K562 (cell line): ENCODE data around the gene HECW1. TPM values are rescaled to one million over a fixed set of nuclear protein-coding genes. Genes with fewer than 3 reads are reported as not detected.

Experiments used
- ADNP ChIP-seq: fragments of 200-800 bp; sonication (Bioruptor generic); IDR thresholded peaks from 2 replicates; pipeline ENCODE4 v1.6.1; 2016; ENCODE audit warnings: missing genetic modification characterization, missing compliant biosample characterization
- CBX8 ChIP-seq: fragments of 200-600 bp; sonication (generic); IDR thresholded peaks from 2 replicates; pipeline ENCODE4 v1.6.1; 2012; ENCODE audit warnings: borderline replicate concordance, mixed run types, low read depth, mild to moderate bottlenecking, moderate library complexity, mixed read lengths, low read length, control low read depth, inconsistent platforms; ENCODE audit not compliant: poor library complexity, severe bottlenecking; ENCODE audit errors: extremely low read depth
- CXXC5 ChIP-seq: fragments of 250-450 bp; sonication (Bioruptor Pico); IDR thresholded peaks from 2 replicates; pipeline ENCODE4 v1.8.0; 2022; ENCODE audit warnings: inconsistent platforms, mild to moderate bottlenecking, moderate library complexity
- DLX4 ChIP-seq: fragments of 250-450 bp; sonication (Bioruptor Pico); IDR thresholded peaks from 2 replicates; pipeline ENCODE4 v1.6.1; 2021; ENCODE audit warnings: mild to moderate bottlenecking
- DPF2 ChIP-seq: fragments of 450-650 bp; IDR thresholded peaks from 2 replicates; pipeline ENCODE4 v1.6.1; 2016
- FOXO4 ChIP-seq: fragments of 450-650 bp; formaldehyde crosslinking; IDR thresholded peaks from 2 replicates; pipeline ENCODE4 v1.4.0; 2020; ENCODE audit warnings: mild to moderate bottlenecking, moderate library complexity
- HMGXB4 ChIP-seq: sonication (generic); formaldehyde crosslinking; IDR thresholded peaks from 2 replicates; pipeline ENCODE4 v1.8.1; 2023; ENCODE audit warnings: mild to moderate bottlenecking, missing genetic modification reagents
- ILF3 ChIP-seq: fragments of 450-650 bp; IDR thresholded peaks from 2 replicates; pipeline ENCODE4 v1.6.1; 2018; ENCODE audit warnings: antibody characterized with exemption, mild to moderate bottlenecking, moderate library complexity, borderline replicate concordance
- MNT ChIP-seq, 2 experiments: fragments of 450-650 bp; conservative IDR thresholded peaks; 2 replicates each; pipeline ENCODE4 v1.6.1; 2017; ENCODE audit warnings: mild to moderate bottlenecking in 2 of 2, moderate library complexity in 2 of 2
- MYC ChIP-seq, 2 experiments: fragments of 250-450 bp in 1 of 2; sonication (Bioruptor Pico) in 1 of 2; IDR thresholded peaks; 2 replicates each; pipeline versions ENCODE4 v1.5.1 to v1.6.1; 2012 to 2021; ENCODE audit warnings: low read depth in 2 of 2, borderline replicate concordance in 1 of 2, improper control_type of control experiment in 1 of 2, low read length in 1 of 2, mild to moderate bottlenecking in 1 of 2, moderate library complexity in 1 of 2
- SMARCA5 ChIP-seq: fragments of 450-650 bp; IDR thresholded peaks from 2 replicates; pipeline ENCODE4 v1.6.1; 2016
- SMARCB1 ChIP-seq: IDR thresholded peaks from 2 replicates; pipeline ENCODE4 v1.6.1; 2011; ENCODE audit warnings: improper control_type of control experiment, low read depth; ENCODE audit not compliant: insufficient read length
- TRIM24 ChIP-seq, 2 experiments: fragments of 450-650 bp; IDR thresholded peaks; 2 replicates each; pipeline ENCODE4 v1.6.1; 2016
- TRIM25 ChIP-seq: fragments of 450-650 bp; IDR thresholded peaks from 2 replicates; pipeline ENCODE4 v1.7.0; 2016; ENCODE audit warnings: borderline replicate concordance
- TRIM28 ChIP-seq: fragments of 450-650 bp; IDR thresholded peaks from 2 replicates; pipeline ENCODE4 v1.6.1; 2017
- XRCC3 ChIP-seq: fragments of 450-650 bp; IDR thresholded peaks from 2 replicates; pipeline ENCODE4 v1.6.1; 2017; ENCODE audit warnings: mild to moderate bottlenecking, moderate library complexity
- ZNF134 ChIP-seq: fragments of 250-450 bp; sonication (Bioruptor Pico); conservative IDR thresholded peaks from 2 replicates; pipeline ENCODE4 v1.4.0; 2020
- ZNF398 ChIP-seq: fragments of 250-450 bp; sonication (Bioruptor Pico); IDR thresholded peaks from 2 replicates; pipeline ENCODE4 v1.8.0; 2021; ENCODE audit warnings: moderate library complexity, mild to moderate bottlenecking, inconsistent platforms
- ZNF76 ChIP-seq: fragments of 250-450 bp; sonication (Bioruptor Pico); IDR thresholded peaks from 2 replicates; pipeline ENCODE4 v1.4.0; 2020; ENCODE audit warnings: mild to moderate bottlenecking, moderate library complexity, borderline replicate concordance
- polyA plus RNA-seq, 8 experiments: library from polyadenylated mRNA; depleted of rRNA in 4 of 8; stranded (reverse) in 5 of 8; unstranded in 3 of 8; fragments of >200 nt; fragmentation: Nextera tagmentation in 2 of 8; fragmentation: Illumina TruSeq in 1 of 8; extraction: Ambion mirVana in 2 of 8; extraction: Trizol in 1 of 8; gene quantifications; 2 replicates each; pipeline versions ENCODE4 v1.2.1 to v1.2.3, GENCODE V29; 2011 to 2014; ENCODE audit warnings: inconsistent platforms in 1 of 8, missing spikeins in 1 of 8
- total RNA-seq, 7 experiments: library from RNA; depleted of rRNA in 6 of 7; stranded (reverse); fragments of >200 nt in 6 of 7; fragmentation: Illumina TruSeq in 2 of 7; extraction: Trizol in 2 of 7; gene quantifications; 2 replicates each; pipeline versions ENCODE4 v1.2.1 to v1.2.3, GENCODE V29; 2011 to 2021; ENCODE audit warnings: low replicate concordance in 1 of 7

Gene HECW1
- total and polyA plus RNA-seq, 9 of the 15 experiments (the other 6 are each of a cell fraction or from before 2014, with no cell fraction given): 0.07 to 0.31 (median 0.13) TPM; not detected in 4

- TF ChIP-seq HMGXB4 (no peak), TRIM28 (no peak), ZNF134 (CRISPR knock-in tag) (0 out of 2 replicates have a peak, but pooled peaks have one; percentile 22), ZNF398 (CRISPR knock-in tag) (no peak), DPF2 (peak; percentile 91), FOXO4 (no peak), ZNF76 (no peak), TRIM24 (IDR thresholded peaks at IDR 0.05) (peak in 1 of 2 experiments; percentile 43; a peak in 2 of 4 replicates), SMARCB1 (peak; percentile 67), TRIM25 (no peak), ILF3 (no peak), ADNP (peak; percentile 77), SMARCA5 (no peak), MNT (conservative IDR thresholded peaks at IDR 0.05) (peak; percentile 36 to 53; a peak in 1 of 4 replicates), CBX8 (no peak), XRCC3 (no peak), DLX4 (no peak), CXXC5 (0 out of 2 replicates have a peak, but pooled peaks have one; percentile 42), MYC (IDR thresholded peaks at IDR 0.05; ENCODE audit: low read depth, low read length) (peak; percentile 12; the same call in 1 of the 2 replicates), MYC (CRISPR knock-in tag; IDR thresholded peaks at IDR 0.05; ENCODE audit: borderline replicate concordance, low read depth) (no peak)
Measured at GRCh38 chr7:43577485-43577951, 465.1 kb downstream of the HECW1 start (continued).
